Parathyroid adenoma (tissue), 2 donors: ENCODE results near the gene MYBPC2.

Source experiments
- H2AFZ ChIP-seq: fragments of 300-600 bp; sonication (generic); one replicate; pipeline ENCODE4 v1.7.0; 2017; ENCODE audit warnings: antibody characterized with exemption, mild to moderate bottlenecking
- H3K27ac ChIP-seq: fragments of 300-600 bp; sonication (generic); one replicate; pipeline ENCODE4 v1.7.0; 2017
- H3K27me3 ChIP-seq: fragments of 300-600 bp; sonication (generic); one replicate; pipeline ENCODE4 v1.7.0; 2017; ENCODE audit warnings: low read length; ENCODE audit not compliant: control insufficient read depth, insufficient read depth
- H3K36me3 ChIP-seq: fragments of 300-600 bp; sonication (generic); one replicate; pipeline ENCODE4 v1.7.0; 2017; ENCODE audit warnings: low read length; ENCODE audit not compliant: control insufficient read depth, insufficient read depth
- H3K4me1 ChIP-seq: fragments of 300-600 bp; sonication (generic); one replicate; pipeline ENCODE4 v1.7.0; 2017; ENCODE audit warnings: control low read depth
- H3K4me2 ChIP-seq: fragments of 300-600 bp; sonication (generic); one replicate; pipeline ENCODE4 v1.7.0; 2017; ENCODE audit warnings: low read length
- H3K4me3 ChIP-seq: fragments of 300-600 bp; sonication (generic); one replicate; pipeline ENCODE4 v1.7.0; 2017; ENCODE audit warnings: low read depth, low read length
- H3K79me2 ChIP-seq: fragments of 300-600 bp; sonication (generic); one replicate; pipeline ENCODE4 v1.7.0; 2017; ENCODE audit warnings: control low read depth
- H3K9ac ChIP-seq: fragments of 300-600 bp; sonication (generic); one replicate; pipeline ENCODE4 v1.7.0; 2017; ENCODE audit warnings: mild to moderate bottlenecking
- H3K9me3 ChIP-seq: fragments of 300-600 bp; sonication (generic); one replicate; pipeline ENCODE4 v1.7.0; 2017; ENCODE audit warnings: low read length; ENCODE audit not compliant: control insufficient read depth
- CTCF ChIP-seq: fragments of 300-600 bp; sonication (generic); IDR thresholded peaks from one replicate; pipeline ENCODE4 v1.7.0; 2017; ENCODE audit warnings: antibody characterized with exemption, mild to moderate bottlenecking
- donor health status: primary hyperparathyroidism.

The MYBPC2 gene

GRCh38 chr19:50490991-50491472 is 58.3 kb downstream of the MYBPC2 start:
- no peaks in the 10 kb centered on the region for H3K4me1 ChIP-seq
- no peak overlapping the region for H3K9ac ChIP-seq
- H3K27me3 ChIP-seq: peaks cover 6% of the 10 kb centered on the region
- no peak for TF ChIP-seq CTCF
- H2AFZ ChIP-seq: no peak overlapping the region
- no peak overlapping the region for H3K27ac ChIP-seq
- no peaks in the 10 kb centered on the region for H3K36me3 ChIP-seq
- H3K4me2 ChIP-seq: no peak overlapping the region
- peaks cover 5% of the 10 kb centered on the region for H3K9me3 ChIP-seq
- peaks cover 5% of the 10 kb centered on the region for H3K79me2 ChIP-seq
- no peak overlapping the region for H3K4me3 ChIP-seq

- no peaks in the 10 kb centered on the region for H3K79me2 ChIP-seq
- H3K27ac ChIP-seq: no peak overlapping the region
- no peak overlapping the region for H2AFZ ChIP-seq
- H3K4me1 ChIP-seq: no peaks in the 10 kb centered on the region
- H3K27me3 ChIP-seq: no peaks in the 10 kb centered on the region
- TF ChIP-seq CTCF: no peak
- H3K9ac ChIP-seq: no peak overlapping the region
- no peaks in the 10 kb centered on the region for H3K36me3 ChIP-seq
- no peaks in the 10 kb centered on the region for H3K9me3 ChIP-seq
- no peak overlapping the region for H3K4me3 ChIP-seq
- H3K4me2 ChIP-seq: no peak overlapping the region
Measured at GRCh38 chr19:50492303-50493052, 59.8 kb downstream of the MYBPC2 start.

DNA sequence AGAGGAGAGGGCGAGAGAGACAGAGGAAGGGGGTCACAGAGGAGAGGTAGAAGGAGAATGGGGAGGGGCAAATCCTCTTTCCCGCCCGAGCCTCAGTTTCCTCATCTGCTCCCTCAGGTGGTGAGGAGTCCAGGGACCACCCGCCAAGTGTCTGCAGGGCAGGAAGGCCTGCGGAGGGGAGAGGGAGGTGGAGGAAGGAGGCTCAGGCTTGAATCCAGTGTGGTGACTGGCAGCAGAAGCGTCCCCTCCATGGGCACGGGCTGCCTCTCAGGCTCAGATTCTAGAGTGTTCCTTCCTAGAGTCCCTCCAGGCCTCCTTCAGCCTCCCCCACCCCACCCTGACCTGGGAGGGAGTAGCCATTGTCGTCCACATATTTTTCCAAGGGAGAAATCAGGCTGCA is 60.5 kb downstream of the MYBPC2 start:
- Histone ChIP-seq H3K4me3 (no peak overlapping the region), H3K9ac (no peak overlapping the region), H3K9me3 (no peaks in the 10 kb centered on the region), H3K36me3 (no peaks in the 10 kb centered on the region), H3K27me3 (no peaks in the 10 kb centered on the region), H3K79me2 (no peaks in the 10 kb centered on the region), H3K4me1 (no peaks in the 10 kb centered on the region), H3K27ac (no peak overlapping the region), H2AFZ (no peak overlapping the region), H3K4me2 (no peak overlapping the region)
- TF ChIP-seq CTCF: no peak

GRCh38 chr19:50494186-50495019 is 61.7 kb downstream of the MYBPC2 start:
- TF ChIP-seq CTCF: no peak
- Histone ChIP-seq H3K9me3 (no peaks in the 10 kb centered on the region), H3K4me3 (no peak overlapping the region), H3K27ac (no peak overlapping the region), H3K79me2 (no peaks in the 10 kb centered on the region), H3K36me3 (no peaks in the 10 kb centered on the region), H2AFZ (no peak overlapping the region), H3K9ac (no peak overlapping the region), H3K4me2 (no peak overlapping the region), H3K4me1 (no peaks in the 10 kb centered on the region), H3K27me3 (no peaks in the 10 kb centered on the region)
